A673 (cell line): ENCODE measurements around the gene ZNF23.

ENCODE experiments used
- EZH2 ChIP-seq: fragments of 200-600 bp; sonication (generic); IDR thresholded peaks from 2 replicates; pipeline ENCODE4 v1.6.1; 2017; ENCODE audit warnings: borderline replicate concordance, low read depth, mild to moderate bottlenecking, mixed read lengths, antibody characterized with exemption, low read length; ENCODE audit not compliant: poor library complexity, severe bottlenecking
- TF ChIP-seq, protein P1 (sequence below): fragments of 300-800, 200-600 bp; sonication (generic); conservative IDR thresholded peaks from 2 replicates; pipeline ENCODE4 v1.5.1; 2017; ENCODE audit warnings: low read depth, mild to moderate bottlenecking, antibody characterized with exemption, low read length, moderate library complexity, mixed read lengths

DNA sequence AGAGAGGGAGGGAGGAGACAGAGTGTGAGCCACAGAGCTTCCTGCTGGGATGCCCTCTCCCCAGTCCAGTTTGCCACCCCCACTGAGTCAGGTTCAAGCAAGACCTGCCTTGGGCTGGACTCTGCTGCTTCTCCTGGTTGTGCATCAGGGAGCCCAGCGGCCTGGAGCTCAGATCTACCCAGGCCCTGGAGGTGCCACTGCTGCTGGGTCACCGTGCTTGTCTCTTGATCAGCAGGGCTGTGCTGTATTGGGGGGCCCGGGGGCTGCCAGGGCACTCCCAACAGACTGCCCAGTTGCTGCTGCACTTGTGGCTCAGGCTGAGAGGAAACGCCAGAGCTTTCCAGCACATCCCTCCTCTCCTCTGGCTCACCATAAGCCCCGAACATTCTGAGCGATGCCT, 29.1 kb downstream of the ZNF23 start:
- TF ChIP-seq EZH2: no peak
- TF ChIP-seq, protein P1, sequence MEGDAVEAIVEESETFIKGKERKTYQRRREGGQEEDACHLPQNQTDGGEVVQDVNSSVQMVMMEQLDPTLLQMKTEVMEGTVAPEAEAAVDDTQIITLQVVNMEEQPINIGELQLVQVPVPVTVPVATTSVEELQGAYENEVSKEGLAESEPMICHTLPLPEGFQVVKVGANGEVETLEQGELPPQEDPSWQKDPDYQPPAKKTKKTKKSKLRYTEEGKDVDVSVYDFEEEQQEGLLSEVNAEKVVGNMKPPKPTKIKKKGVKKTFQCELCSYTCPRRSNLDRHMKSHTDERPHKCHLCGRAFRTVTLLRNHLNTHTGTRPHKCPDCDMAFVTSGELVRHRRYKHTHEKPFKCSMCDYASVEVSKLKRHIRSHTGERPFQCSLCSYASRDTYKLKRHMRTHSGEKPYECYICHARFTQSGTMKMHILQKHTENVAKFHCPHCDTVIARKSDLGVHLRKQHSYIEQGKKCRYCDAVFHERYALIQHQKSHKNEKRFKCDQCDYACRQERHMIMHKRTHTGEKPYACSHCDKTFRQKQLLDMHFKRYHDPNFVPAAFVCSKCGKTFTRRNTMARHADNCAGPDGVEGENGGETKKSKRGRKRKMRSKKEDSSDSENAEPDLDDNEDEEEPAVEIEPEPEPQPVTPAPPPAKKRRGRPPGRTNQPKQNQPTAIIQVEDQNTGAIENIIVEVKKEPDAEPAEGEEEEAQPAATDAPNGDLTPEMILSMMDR: no peak
